Measurements from ENCODE around the gene KDM2A.

GRCh38 chr11:67291481-67292381 lies 172.7 kb downstream of the KDM2A start:
- TF ChIP-seq, protein P1, sequence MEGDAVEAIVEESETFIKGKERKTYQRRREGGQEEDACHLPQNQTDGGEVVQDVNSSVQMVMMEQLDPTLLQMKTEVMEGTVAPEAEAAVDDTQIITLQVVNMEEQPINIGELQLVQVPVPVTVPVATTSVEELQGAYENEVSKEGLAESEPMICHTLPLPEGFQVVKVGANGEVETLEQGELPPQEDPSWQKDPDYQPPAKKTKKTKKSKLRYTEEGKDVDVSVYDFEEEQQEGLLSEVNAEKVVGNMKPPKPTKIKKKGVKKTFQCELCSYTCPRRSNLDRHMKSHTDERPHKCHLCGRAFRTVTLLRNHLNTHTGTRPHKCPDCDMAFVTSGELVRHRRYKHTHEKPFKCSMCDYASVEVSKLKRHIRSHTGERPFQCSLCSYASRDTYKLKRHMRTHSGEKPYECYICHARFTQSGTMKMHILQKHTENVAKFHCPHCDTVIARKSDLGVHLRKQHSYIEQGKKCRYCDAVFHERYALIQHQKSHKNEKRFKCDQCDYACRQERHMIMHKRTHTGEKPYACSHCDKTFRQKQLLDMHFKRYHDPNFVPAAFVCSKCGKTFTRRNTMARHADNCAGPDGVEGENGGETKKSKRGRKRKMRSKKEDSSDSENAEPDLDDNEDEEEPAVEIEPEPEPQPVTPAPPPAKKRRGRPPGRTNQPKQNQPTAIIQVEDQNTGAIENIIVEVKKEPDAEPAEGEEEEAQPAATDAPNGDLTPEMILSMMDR (conservative IDR thresholded peaks at IDR 0.05; ENCODE audit: low read depth, low read length), result no peak
- TF ChIP-seq EZH2 (IDR thresholded peaks at IDR 0.05; ENCODE audit: borderline replicate concordance, low read depth, low read length, poor library complexity, severe bottlenecking), result no peak
